ENCODE results near the gene PACS2.
"Not testable (repeated sequence)": the region's sequence is repeated elsewhere in the genome, so short reads cannot be mapped to it uniquely, and the experiment has no call there.

PACS2 gene

DNA sequence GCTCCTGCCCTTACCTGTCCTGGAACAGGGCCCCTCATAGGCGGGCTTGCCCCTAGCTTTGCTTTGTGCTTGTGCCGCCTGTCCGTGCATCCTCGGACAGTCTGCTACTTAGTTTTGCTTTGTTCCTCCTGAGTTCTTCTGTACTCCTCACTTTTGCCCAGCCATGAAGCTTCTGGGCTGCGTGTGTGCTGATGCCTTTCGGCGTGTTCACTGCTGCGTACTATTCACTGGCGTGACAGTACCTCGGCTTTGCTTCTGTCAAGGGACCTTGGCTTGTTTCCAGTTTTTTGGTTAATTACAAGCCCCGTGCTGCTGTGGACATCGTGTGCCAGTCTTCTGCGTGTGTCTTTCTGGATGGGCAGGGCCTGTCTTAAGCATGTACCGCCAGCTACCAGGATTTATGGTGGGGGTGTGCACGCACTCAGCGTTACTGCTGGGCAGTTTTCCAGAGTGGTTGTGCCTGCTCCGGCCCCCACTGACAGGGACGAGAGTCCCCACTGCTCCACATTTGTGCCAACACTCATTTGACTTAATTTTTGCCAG lies 2.5 kb downstream of the PACS2 start:
- DNase-seq = no peak

DNA sequence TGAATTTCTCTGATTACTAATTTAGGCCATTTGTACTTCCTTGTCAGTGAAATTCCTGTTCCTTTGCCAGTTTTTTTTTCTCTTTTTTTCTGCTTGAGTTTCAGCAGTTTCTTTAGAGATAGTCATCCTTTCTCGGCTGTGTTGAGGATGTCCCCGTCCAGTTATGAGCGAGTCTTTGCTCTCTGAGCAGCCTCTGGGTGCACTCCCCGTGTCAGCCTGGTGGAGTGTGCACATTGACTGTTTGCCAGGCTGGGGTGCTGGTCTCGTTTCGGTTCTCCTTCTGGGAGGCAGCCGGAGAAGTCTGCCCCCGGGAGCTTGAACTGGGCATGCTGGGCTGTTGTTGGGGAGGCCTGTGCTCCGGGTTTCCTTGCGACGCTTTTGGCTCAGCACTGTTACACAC lies 3.0 kb downstream of the PACS2 start:
- no peak for DNase-seq

DNA sequence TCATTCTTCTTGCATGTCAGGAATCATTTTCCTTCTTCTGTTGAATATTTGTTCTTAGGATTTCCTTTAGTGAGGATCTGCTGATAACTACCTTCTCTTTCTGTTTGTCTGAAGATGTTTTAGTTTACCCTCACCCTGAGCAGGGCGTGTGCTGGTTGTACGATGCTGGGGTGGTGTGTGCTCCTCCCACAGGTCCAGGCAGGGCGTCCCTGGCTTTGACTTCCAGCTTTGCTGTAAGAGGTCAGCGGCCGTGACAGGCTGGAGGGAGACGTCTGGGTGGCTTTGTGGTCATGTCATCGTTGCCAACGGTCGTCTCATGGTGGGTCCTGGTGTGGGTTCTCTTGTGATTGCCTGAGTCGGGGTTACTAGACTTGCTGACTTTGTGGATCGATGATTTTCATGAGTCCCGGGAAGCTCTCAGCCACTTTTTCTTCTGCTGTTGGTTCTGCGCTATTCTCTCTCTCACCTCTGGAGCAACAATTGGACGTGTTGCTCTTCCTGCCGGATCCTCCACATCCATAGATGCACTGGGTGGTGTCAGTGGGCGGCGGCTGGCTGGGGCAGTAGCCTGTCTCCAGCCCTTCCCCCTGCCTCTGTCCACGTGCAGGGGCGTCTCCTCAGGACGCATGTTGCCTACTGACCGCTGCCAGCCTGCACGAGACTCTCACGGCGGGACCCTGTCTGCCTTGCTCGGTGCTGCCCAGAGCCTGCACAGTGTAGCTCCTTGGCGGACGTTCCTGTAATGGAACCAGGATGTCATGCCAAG lies 8.4 kb downstream of the PACS2 start:
- no peak for DNase-seq

DNA sequence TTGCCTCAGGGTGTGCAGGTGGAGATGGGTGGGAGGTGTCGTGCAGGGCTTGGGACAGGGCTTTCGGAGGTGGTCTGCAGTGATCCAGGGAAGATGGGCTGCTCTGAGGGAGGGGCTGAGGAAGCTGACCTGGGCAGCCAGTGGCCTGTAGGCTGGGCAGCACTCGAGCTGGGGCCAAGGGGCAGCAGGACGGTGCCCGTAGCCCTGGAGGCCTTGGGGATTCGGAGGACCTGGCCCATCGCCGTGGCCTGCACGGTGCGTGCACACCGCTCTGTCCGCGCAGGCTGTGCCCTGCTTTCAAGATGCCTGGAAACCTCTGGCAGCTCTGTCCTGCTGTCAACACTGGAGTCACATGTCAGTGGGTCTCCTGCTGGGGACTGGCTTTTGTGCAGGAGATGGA lies 9.1 kb downstream of the PACS2 start:
- DNase-seq = no peak

DNA sequence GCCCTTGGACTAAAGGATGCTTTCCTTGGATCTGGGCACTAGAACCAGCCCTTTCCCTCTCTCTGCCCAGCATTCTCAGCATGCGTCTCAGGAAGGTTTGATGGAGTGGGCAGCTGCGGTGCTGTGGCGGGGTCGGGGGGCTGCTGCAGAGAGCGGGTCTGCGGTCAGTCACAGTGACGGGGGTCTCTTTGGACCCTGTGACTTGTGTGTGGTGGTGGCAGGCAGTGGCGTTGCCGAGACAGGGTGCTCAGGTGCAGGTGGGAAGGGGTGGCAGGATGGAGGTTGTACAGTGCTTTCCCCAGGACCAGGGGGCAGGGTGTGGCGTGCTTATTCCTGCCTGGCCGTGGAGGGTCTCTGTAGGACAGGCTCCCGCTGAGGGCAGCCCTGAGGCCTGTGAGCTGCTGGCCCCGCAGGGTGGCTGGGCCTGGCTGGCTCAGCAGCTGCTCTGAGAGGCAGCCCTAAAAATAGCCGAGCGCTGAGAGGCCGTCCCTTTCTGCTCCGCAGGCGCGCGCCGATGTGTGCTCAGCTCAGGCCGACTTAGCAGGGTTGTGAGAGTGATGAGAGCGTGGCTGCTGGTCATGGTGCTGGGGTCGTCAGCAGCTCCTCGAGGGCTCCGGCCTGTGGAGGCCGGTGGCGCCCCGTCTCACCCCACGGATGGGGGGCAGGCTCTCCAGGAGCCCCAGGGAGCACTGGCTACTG lies 9.7 kb downstream of the PACS2 start:
- DNase-seq = peak; percentile 30

DNA sequence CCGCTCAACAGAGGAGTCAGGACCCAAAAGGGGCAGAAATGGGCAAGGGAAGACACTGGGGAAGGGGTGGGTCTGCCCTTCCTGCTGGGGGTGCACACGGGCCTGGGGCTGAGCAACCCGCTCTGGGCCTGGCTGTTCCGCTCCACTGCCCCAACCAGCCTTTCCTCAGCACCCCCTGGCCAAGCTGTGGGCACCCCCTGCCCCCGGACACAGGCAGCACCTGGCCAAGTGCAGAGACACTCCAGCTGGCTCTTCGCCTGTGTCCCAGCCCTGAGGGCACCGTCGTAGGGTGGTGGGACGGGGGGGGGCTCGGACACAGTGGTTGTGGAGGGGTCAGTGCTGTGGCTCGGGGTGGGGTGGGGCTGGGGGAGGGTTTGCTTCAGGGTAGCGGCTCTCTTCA lies 10.3 kb downstream of the PACS2 start:
- no peak for DNase-seq

DNA sequence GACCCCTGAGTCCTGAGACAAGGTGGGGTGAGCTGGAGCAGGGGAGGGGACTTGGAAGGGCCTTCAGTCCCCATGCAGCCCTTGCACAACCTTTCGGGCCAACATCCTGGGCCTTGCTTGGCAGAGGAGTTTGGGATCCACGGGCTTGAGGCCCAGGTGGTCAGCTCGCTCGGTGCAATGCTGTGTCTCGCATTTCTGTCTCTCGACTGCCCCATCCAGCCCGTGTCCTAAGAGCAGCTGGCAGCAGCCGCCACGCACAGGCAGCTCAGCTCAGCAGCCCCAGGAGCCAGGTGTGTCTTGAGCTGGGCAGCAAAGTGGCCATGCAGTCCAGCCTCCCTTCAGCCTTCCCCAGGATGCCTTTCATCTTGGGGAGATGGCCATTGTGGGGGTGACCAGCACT lies 10.8 kb downstream of the PACS2 start:
- DNase-seq = peak; percentile 24

DNA sequence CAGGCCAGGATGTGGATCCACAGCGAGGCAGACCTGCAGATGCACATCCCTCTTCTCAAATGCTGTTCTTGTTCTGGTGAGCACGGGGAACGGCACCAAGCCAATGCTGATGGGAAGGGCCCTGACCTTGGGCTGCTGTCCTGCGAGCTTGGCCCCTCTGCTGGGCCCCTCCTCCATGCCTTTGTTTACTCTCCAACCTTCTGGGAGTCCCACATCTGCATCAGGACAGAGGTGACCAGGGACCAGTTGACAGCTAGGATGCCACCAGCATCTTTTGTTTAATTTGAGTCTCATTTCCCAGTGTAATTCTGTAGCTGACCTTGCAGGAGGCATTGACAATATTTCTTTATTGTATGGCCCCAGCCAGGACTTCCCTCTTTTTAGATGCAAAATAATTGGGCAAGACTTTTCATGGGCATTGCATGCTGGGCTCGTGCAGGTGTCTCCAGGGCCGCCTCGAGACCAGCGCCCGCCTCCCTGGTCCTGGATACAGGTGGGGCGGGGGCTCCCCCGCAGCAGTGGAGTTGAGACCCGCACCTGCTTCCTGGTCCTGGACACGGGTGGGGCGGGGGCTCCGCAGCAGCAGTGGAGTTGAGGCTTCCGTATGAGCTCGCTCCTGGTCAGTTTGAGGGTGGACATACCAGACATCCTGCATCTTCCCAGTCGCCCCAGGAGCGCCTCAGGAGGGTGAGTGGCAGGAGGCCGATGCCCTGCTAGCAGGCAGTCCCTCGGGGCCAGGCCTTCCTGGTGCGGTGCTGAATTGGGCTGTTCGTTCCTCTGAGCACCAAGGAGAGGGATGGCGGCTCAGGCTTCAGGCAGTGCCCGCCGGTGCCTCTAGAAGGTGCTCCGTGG lies 11.4 kb downstream of the PACS2 start:
- no peak for DNase-seq

DNA sequence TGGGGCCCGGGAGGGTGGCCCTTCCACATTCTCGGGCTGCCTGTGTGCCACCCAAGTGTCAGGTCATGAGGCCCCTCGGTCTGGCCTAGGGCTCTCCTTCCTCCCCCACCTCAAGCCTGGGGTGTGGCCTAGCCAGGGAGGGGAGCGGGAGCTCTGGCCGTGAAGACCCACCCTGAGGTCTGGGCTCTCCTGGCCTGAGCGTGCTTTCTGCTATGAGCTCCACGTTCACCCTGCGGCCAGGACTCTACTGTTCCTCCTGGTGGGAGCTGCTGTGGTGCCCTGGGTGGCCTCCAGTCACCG lies 12.0 kb downstream of the PACS2 start:
- no peak for DNase-seq

DNA sequence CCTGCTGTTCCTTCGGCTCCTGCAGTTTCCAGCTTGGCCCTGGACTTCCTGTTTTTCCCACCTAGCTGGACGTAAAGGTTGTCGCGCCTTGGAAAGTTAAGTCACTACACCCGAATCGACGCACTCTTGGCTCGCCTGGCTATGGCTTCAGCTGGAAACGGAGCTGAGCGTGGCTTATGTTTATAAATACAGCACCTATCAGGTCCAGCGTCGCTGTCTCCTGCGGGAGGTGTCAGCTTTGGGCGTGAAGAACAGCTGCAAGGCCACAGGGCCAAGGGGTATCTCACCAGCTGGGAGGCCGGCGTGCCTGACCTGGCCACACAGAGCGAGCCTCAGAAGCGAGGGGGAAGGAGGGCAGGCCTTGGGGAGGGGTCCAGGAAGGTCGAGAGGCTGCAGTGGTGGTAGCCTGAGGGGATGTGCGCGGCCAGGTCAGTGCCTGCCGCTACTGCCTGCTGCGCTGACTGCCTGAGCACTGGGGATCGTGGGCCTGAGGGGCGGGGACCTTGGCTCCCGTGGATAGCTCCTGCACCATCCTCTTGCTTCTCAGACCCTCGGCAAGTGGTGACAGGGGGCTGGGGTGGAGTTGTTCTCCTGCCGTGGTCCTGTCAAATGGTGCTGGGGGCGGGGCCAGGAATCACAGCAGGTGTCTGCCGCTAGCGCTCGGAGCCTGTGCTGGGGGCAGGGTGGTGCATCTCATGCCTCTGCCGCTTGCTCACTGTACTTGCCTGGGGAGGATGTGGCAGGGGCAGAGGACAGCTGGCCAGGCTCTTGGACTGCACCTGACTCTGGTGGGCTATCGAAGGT lies 12.5 kb downstream of the PACS2 start:
- DNase-seq = no peak

DNA sequence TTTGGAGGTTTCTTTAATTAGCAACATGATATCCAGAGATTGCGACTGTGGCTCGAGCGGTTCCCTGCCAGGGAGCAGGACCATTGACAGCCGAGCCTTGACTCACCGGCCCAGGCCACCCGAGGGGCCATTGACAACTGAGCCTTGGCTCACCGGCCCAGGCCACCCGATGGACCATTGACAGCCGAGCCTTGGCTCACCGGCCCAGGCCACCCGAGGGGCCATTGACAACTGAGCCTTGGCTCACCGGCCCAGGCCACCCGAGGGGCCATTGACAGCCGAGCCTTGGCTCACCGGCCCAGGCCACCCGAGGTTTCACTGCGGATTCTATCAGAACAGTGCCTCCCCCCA lies 13.1 kb downstream of the PACS2 start:
- DNase-seq = not testable (repeated sequence)

DNA sequence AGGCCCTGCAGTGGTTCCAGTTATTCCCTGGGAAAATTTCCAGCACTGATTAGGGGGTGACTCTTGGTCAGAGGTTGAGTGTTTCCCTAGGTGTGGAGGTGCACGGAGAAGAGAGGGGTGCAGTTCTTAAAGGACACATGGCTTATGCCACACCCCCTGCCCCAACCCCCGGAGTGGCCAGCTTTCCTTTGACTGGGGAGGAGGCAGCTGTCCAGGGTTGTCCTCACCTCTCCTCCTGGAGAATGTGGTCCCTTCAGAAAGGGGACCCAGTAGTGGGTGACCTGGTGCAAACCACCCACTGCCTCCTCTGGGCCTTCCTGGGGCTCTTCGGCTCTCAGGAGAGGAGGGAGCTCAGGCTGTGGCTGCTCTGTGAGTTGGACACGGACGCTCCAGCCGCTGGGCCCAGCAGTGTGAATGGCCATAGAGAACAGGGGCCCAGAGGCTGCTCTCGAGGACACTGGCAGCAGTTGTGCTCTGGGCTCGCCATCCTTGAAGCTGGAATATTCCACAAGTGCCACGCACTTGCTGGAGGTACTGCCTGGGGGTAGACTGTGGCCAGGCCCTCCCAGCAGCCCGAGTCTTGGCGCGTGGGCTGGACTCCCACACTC lies 13.6 kb downstream of the PACS2 start:
- no peak for DNase-seq

DNA sequence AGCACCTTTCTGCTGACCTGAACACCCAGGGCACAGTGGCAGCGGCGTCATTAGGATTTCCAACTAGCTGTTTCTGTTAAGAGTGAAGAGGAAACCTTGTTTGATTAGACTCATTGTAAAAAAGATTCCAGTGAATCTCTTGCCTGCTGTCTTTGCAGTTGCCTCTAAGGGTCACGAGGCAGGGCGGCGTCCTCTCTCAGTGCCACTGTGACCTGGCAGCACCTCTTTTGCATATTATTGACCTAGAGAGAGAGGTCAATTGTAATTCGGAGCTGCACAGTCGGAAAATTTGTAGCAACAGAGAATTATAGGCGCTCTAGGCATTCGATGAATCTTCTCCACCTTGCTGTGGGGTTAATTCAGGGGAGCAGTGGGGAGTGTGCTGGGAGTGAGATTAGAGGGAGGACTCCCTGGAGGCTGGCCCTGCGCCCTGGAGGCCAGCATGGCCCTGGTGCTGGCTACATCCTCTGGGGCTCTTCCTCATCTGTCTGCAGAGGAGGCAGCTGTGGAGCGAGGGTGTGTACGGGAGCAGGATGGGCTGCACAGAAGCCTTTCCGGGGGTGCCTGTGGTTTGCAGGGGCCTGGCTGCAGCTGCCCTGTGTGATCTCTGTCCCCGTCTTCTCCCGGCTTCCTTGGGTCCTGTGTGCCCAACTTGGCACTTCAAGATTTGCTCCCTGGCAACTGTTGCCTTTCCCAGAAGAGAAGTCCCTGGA lies 14.3 kb downstream of the PACS2 start:
- DNase-seq = no peak

DNA sequence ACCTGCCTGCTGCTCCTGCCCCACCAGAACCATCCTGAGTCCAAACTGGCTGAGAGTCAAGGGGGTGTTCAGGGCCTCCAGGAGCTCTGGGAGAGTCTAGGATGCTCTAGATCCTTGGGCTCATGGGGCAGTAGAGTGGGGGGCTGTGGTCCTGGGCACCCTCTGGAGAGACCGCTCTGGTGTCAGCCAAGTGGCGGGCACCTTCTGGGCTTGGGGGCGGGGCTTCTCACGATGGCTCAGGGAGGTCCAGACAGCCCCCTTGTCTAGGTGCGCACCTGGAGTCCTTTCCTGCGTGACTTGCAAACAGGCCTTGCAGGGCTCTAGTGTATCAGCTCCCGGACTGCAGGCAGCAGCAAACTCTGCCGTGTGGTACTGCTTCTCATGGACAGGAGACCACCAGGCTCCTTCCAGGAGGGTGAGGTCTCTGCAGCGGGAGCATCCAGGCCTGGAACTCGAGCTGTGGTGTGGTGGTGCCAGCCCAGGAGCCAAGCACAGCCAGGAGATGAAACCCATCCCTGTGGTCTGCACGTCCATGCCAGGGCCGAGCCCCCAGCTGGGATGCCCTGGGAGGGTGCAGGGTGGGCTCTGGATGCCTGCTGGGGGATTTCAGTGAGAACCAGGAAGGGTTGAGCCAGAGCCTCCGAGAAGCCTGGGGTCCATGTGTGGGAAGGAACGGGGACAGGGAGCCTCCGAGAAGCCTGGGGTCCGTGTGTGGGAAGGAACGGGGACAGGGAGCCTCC lies 15.0 kb downstream of the PACS2 start:
- DNase-seq = no peak

DNA sequence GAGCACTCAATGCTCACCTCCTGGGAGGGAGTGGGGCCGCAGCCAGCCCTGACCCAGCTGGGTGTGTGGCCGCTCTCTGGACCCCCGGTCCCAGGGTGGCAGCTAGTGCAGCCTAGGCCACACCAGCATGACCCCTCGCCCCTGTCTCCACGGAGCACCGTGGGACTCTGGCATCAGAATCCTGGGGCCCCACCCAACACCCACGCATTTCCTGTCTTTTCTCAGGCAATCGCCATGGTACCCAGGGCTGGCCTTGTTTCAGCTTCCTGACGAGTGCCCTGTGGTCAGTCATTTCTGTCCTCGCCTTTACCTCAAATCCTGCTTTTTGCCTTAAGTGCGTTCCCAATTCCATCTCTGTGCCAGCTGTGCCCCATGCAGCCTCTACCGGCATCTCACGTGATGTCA lies 15.9 kb downstream of the PACS2 start:
- DNase-seq = no peak

DNA sequence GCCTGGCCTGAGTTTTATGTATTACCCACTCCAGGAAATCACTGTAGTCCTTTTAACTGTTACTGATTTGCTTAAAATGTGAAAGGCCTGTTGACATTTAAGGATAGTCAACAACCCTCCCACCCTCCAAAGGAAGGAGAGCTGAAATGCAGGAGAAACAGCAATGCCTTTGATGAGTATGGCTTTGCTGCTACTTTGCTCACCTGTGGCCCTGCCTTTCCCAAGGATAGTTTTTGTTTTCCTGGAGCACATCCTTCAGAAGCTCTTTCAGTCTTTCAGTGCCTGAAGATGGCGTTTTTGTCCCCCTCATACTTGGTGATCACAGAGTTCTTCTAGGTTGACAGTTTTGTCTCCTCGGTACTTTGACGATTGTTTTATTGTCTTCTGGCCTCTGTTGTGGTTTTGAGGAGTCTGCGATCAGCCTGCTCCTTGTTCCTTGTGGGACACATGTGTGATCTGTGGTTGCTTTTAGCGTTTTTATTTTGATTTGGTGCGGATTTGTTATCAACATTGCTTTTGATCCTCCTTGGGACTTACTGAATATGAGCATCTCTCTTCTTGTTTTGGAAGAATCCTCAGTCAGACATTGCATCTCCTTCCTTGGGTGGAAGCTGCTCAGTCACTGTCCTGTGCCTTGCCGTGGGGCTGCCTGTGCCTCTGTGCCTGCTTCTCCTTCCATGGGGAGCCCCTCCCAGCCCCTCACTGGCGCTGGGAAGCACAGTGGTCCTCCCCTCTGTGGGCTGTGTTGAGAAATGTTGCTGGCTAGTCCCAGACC lies 17.2 kb downstream of the PACS2 start:
- DNase-seq = no peak

DNA sequence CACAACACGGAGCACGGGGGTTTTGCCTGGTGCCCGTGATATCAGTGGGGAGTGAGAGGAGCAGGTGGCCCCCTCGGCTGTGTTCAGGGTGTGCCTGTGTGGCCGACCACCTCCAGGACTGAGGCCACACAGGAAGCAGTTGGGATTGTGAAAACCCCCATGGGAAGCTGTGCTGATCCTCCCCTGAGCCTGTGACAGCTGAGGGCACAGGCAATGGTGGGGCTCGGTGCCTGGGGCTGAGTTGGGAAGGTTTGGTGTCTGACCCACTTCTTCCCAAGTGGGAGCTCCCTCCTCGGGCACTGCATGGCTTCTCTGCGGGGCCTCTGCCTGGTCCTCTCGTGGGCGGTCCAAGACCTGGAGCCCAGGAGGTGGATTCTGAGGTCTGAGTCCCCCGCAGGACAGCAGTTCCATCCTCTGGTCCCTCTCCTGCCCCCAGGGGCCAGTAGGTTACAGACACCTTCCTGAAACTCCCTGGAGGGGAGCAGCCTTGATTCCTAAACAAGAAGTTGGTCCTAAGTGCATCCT lies 17.9 kb downstream of the PACS2 start:
- no peak for DNase-seq

DNA sequence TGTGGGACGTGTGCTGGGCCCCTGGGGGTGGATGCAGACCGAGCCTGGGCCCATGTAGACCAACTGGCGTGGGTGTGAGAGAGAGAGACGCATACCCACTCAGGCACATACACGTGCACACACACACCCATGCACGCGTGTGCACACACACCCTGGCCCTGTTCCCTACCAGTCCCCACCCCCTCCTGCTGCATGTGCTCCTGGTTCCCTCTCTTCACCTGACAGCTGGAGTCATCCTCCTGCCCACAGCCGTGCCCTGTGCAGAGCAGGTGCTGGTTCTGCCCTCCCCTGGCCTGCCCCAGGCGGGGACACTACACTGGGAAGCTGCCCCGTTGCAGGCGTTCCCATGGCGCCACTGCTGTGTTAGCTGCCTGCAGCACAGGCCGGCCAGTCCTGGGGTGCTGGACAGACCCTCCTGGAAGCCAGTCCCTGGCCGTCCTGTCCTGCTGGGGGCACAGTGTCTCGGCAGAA lies 18.5 kb downstream of the PACS2 start:
- DNase-seq = no peak

DNA sequence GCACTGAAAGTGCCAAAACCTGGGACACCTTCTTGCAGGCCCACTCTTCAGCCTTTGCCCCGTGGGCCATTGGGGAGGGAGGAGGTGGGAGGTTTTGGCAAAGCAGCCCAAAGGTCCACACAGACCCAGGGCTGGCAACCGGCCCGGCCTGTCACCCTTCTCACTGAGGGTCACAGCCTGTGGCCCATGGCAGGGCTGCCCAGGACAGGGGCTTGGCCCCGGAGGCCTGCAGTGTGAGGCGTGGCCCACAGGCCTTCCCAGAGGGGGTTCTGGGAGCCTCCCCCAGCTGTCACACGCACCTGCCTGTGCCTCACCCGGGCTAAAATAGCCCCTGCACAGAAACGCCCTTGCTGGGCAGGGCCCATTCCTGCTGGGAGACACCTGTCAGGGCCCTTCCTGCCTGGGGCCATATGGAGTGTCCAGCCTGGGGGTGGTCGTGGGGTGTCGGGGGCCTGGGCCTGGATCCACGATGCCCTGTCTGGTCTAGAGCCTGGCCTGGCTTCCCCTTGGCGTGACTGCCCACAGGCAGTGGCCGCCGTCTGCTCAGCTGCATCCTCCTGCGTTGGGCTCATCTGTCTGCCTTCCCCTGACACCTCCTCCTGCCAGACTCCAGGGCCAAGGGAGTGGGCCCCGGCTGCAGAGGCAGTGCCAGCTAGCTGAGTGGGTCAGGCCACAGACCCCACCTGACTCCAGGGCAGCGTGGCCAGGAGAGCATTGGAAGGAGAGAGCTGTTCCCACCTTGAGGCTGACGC lies 19.2 kb downstream of the PACS2 start:
- DNase-seq = no peak
